Measurements from ENCODE around the gene CCDC190. TPM values are rescaled to one million over a fixed set of nuclear protein-coding genes. Genes with fewer than 3 reads are reported as not detected.

Gene CCDC190
- total and polyA plus RNA-seq, 2 of the 8 experiments (the other 6 are each of a cell fraction or from before 2014, with no cell fraction given) = not detected

DNA sequence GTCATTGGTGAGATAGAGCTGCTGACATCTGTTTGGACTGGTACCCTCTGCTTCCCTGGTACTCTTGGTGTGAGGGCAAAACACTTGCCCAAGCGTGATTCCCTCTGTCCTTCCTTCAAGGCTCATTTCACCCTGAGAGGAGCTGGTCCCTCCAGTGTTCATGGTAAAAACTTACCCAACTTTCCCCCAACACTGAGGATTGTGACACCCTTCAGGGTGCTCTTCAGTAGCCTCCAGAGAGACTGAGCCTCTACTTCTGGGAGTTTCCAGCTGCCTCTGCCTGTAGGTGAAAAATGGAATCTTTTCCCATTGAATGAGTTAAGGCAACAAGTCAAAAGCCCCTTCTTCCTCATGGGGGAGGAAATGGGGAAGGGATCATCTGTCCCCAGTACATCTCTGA is 9.6 kb downstream of the CCDC190 start (continued):
- no peak for TF ChIP-seq SAP30 (IDR thresholded peaks at IDR 0.05; ENCODE audit: insufficient read depth, insufficient replicate concordance, low read length)
- TF ChIP-seq RAD21 (IDR thresholded peaks at IDR 0.05 in 1 of 2, conservative IDR thresholded peaks at IDR 0.05 in 1 of 2; ENCODE audit: low read depth in 2 of 2, low read length in 2 of 2) = no peak
